GM12878 (cell line): Measurements from ENCODE around the gene SRSF8.
"Not testable (repeated sequence)": the region's sequence is repeated elsewhere in the genome, so short reads cannot be mapped to it uniquely, and the experiment has no call there.

Experiments
- ATF3 ChIP-seq: IDR thresholded peaks from 2 replicates; pipeline ENCODE4 v1.6.1; 2011; ENCODE audit warnings: low read depth, mild to moderate bottlenecking, low read length, moderate library complexity, borderline replicate concordance; ENCODE audit errors: extremely low read depth
- CBFB ChIP-seq: IDR thresholded peaks from 2 replicates; pipeline ENCODE4 v1.6.1; 2016; ENCODE audit warnings: antibody characterized with exemption, low read depth
- CREM ChIP-seq: IDR thresholded peaks from 2 replicates; pipeline ENCODE4 v1.6.1; 2014; ENCODE audit warnings: antibody characterized with exemption, low read depth
- DPF2 ChIP-seq: fragments of 450-650 bp; IDR thresholded peaks from 2 replicates; pipeline ENCODE4 v1.6.1; 2017; ENCODE audit warnings: mild to moderate bottlenecking
- ETV6 ChIP-seq, 2 experiments: fragments of 450-650 bp in 1 of 2; IDR thresholded peaks in 1 of 2; conservative IDR thresholded peaks in 1 of 2; 2 replicates each; pipeline ENCODE4 v1.6.1; 2014; ENCODE audit warnings: antibody characterized with exemption in 1 of 2, borderline replicate concordance in 1 of 2, low read depth in 1 of 2, mild to moderate bottlenecking in 1 of 2, moderate library complexity in 1 of 2
- HDAC6 ChIP-seq: fragments of 200-600 bp; sonication (generic); IDR thresholded peaks from one replicate; pipeline ENCODE4 v1.8.0; 2017; ENCODE audit warnings: antibody characterized with exemption; ENCODE audit not compliant: unreplicated experiment
- JUNB ChIP-seq: IDR thresholded peaks from 2 replicates; pipeline ENCODE4 v1.6.1; 2016; ENCODE audit warnings: antibody characterized with exemption, mild to moderate bottlenecking
- RBBP5 ChIP-seq: fragments of 200-600 bp; sonication (generic); conservative IDR thresholded peaks from 2 replicates; pipeline ENCODE4 v1.6.1; 2016
- SMC3 ChIP-seq: IDR thresholded peaks from 2 replicates; pipeline ENCODE4 v1.6.1; 2011; ENCODE audit warnings: low read length, improper control_type of control experiment, borderline replicate concordance
- STAT3 ChIP-seq: IDR thresholded peaks from 2 replicates; pipeline ENCODE4 v1.6.1; 2011; ENCODE audit warnings: low read depth, low read length, improper control_type of control experiment
- ZBTB33 ChIP-seq: fragments of 450-650 bp; IDR thresholded peaks from 2 replicates; pipeline ENCODE4 v1.6.1; 2017; ENCODE audit warnings: mild to moderate bottlenecking

- TF ChIP-seq ATF3; HDAC6; JUNB; SMC3; STAT3; ZBTB33; CREM; RBBP5; CBFB; ETV6 (conservative IDR thresholded peaks at IDR 0.05 in 1 of 2, IDR thresholded peaks at IDR 0.05 in 1 of 2; ENCODE audit: borderline replicate concordance in 1 of 2, low read depth in 1 of 2); DPF2: not testable (repeated sequence)
Observed at GRCh38 chr11:95021468-95021867, 45.3 kb upstream of the SRSF8 start.
